Bronchial epithelial cell (primary cell): ENCODE results near the gene GRHL1. TPM values are rescaled to one million over a fixed set of nuclear protein-coding genes. Genes with fewer than 3 reads are reported as not detected.

Experiments
- DNase-seq: peaks from one replicate; pipeline ENCODE4 v3.0.0-alpha.2; 2010; ENCODE audit warnings: low read depth
- FAIRE-seq: peaks from 2 replicates; lab custom pipeline; 2011; peaks lifted over from hg19 to GRCh38; lab: Jason Lieb, UNC
- H3K27me3 ChIP-seq: 2 replicates; pipeline ENCODE4 v1.5.1; 2011; ENCODE audit warnings: low read length; ENCODE audit not compliant: control insufficient read depth, insufficient read depth
- H3K36me3 ChIP-seq: 2 replicates; pipeline ENCODE4 v1.5.1; 2011; ENCODE audit warnings: low read length; ENCODE audit not compliant: control insufficient read depth, insufficient read depth
- H3K4me3 ChIP-seq: 2 replicates; pipeline ENCODE4 v1.5.1; 2011; ENCODE audit warnings: mild to moderate bottlenecking, low read depth, low read length, control low read depth
- total RNA-seq: library from RNA; depleted of rRNA; stranded (reverse); fragments of >200 nt; gene quantifications from 2 replicates; pipeline ENCODE4 v1.2.1, GENCODE V29; 2014
- TF ChIP-seq, protein P1 (sequence below): IDR thresholded peaks from 2 replicates; pipeline ENCODE4 v1.5.1; 2011; ENCODE audit warnings: mild to moderate bottlenecking, moderate library complexity, low read length, control low read depth, inconsistent platforms; ENCODE audit not compliant: insufficient read depth, severe bottlenecking

Gene GRHL1
- total RNA-seq, 1 donor from 2014 or later = 25.5 TPM

DNA sequence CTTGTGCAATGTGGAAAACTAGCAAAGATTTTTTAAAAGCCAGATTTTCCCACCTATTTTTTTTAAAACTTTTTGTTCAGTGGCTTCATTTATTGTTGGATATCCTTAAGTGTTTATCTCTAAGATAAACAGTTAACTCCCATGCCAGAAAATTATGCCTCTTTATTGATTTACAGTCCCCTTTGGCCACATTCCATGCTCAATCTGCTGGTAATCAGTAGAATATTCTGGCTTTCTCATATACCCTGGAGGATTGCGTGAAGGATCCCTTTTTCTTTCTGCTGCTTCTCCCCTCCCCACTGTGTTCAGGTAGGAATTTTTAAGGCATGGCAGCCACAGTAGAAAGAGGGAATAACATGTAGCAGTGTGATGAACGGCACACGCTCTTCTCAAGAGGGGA, 2.6 kb downstream of the GRHL1 start:
- H3K36me3 ChIP-seq = peaks cover 16% of the 10 kb centered on the region
- TF ChIP-seq, protein P1, sequence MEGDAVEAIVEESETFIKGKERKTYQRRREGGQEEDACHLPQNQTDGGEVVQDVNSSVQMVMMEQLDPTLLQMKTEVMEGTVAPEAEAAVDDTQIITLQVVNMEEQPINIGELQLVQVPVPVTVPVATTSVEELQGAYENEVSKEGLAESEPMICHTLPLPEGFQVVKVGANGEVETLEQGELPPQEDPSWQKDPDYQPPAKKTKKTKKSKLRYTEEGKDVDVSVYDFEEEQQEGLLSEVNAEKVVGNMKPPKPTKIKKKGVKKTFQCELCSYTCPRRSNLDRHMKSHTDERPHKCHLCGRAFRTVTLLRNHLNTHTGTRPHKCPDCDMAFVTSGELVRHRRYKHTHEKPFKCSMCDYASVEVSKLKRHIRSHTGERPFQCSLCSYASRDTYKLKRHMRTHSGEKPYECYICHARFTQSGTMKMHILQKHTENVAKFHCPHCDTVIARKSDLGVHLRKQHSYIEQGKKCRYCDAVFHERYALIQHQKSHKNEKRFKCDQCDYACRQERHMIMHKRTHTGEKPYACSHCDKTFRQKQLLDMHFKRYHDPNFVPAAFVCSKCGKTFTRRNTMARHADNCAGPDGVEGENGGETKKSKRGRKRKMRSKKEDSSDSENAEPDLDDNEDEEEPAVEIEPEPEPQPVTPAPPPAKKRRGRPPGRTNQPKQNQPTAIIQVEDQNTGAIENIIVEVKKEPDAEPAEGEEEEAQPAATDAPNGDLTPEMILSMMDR = no peak
- no peak for DNase-seq
- H3K27me3 ChIP-seq = no peaks in the 10 kb centered on the region
- H3K4me3 ChIP-seq = no peak overlapping the region
- FAIRE-seq = no peak

DNA sequence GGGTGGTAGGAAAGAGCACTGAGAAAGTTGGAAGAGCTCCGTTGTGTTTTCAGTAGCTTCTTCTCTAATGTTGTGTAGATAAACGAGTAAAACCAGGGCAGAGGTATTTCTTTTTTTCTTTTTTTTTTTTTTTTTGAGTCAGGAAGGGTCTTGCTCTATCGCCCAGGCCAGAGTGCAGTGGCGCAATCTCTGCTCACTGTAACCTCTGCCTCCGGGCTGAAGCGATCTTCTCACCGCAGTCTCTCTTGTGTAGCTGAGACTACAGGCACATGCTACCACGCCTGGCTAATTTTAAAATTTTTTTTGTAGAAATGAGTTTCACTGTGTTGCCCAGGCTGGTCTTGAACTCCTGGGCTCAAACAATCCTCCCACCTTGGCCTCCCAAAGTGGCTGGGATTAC, 6.6 kb downstream of the GRHL1 start:
- peaks cover 23% of the 10 kb centered on the region for H3K36me3 ChIP-seq
- DNase-seq (no peak), FAIRE-seq (no peak)
- H3K4me3 ChIP-seq = no peak overlapping the region
- H3K27me3 ChIP-seq = no peaks in the 10 kb centered on the region
- TF ChIP-seq, protein P1 = no peak

DNA sequence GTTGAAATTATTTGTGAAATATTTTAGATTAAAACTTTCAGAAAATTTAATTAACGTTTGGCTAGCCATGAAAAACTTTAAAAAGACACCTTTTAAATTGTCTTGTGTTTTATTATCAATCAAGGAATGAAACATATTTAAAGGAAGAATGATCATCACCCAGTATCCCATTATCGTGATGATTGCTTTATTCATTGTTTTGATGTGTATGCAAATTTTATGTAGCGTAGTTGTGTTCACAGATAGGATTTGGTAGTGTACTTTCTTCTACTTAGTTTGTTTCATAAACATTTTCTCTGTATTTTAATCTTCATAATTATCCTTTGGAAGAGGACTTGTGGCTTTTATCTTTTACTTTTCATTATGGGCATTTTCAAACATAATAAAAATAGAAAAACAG, 7.8 kb downstream of the GRHL1 start:
- TF ChIP-seq, protein P1 = no peak
- no peak overlapping the region for H3K4me3 ChIP-seq
- H3K36me3 ChIP-seq = peaks cover 32% of the 10 kb centered on the region
- no peaks in the 10 kb centered on the region for H3K27me3 ChIP-seq
- DNase-seq (no peak), FAIRE-seq (no peak)

DNA sequence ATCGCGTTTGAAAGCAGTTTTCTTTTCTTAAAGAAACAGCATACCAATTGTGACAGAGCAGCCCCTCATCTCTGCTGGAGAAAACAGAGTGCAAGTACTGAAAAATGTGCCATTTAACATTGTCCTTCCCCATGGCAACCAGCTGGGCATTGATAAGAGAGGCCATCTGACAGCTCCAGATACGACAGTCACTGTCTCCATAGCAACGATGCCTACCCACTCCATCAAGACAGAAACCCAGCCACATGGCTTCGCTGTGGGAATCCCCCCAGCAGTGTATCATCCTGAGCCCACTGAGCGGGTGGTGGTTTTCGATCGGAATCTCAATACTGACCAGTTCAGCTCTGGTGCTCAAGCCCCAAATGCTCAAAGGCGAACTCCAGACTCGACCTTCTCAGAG, 9.5 kb downstream of the GRHL1 start:
- DNase-seq (no peak), FAIRE-seq (no peak)
- H3K36me3 ChIP-seq = peaks cover 31% of the 10 kb centered on the region
- TF ChIP-seq, protein P1 = no peak
- no peak overlapping the region for H3K4me3 ChIP-seq
- no peaks in the 10 kb centered on the region for H3K27me3 ChIP-seq

DNA sequence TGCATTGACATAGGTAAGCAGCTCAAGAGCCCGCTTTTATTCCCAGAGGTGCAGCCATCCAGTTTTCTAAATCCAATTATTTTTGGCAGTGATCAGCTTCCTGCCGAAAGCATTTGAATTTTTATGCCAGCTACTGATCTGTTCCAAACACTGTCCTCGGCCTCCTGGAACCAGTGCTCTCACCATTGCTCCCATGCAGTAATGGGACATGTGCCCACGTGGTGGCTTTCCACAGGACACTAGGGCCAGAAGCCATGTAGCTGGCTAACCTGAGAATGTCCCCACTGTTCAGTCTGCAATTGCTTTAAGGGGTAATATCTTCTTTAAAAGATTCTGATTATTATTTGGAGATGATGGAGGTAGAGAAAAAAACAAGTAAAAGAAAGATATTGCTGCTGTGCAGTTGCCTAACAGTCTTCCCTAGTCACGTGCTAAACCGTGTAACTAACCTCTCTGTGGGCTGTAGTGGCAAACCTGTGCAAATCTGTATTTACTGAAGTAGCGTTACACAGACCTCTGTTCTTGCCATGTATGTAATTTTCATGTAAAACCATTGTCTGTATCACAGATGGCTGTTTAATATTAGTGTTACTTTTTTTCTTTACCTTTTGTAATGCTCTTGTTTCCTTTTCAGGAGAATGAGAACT, 13.0 kb downstream of the GRHL1 start:
- no peak for DNase-seq
- H3K36me3 ChIP-seq = peaks cover 27% of the 10 kb centered on the region
- no peak for FAIRE-seq
- no peak overlapping the region for H3K4me3 ChIP-seq
- H3K27me3 ChIP-seq = no peaks in the 10 kb centered on the region
- TF ChIP-seq, protein P1 = no peak
